Measurements from ENCODE around the gene RUNX3. TPM values are rescaled to one million over a fixed set of nuclear protein-coding genes. Genes with fewer than 3 reads are reported as not detected.

RUNX3 gene
- total RNA-seq, 2 donors from 2014 or later: 0.24 to 0.31 TPM

GRCh38 chr1:24890887-24891286 lies 39.2 kb downstream of the RUNX3 start:
- H3K27ac Mint-ChIP-seq: no peak overlapping the region
- H3K36me3 Mint-ChIP-seq (ENCODE audit: low read depth): peaks cover 2% of the 10 kb centered on the region
- no peak for TF ChIP-seq CTCF (conservative IDR thresholded peaks at IDR 0.05)
- H3K27me3 ChIP-seq (ENCODE audit: control insufficient read depth, insufficient read depth, low read length, poor library complexity, severe bottlenecking): no peaks in the 10 kb centered on the region
- H3K4me3 ChIP-seq (ENCODE audit: low read length): no peak overlapping the region
- no peaks in the 10 kb centered on the region for H3K4me1 ChIP-seq (ENCODE audit: control insufficient read depth, insufficient read depth, low read length)
- peaks cover 9% of the 10 kb centered on the region for H3K27me3 Mint-ChIP-seq (ENCODE audit: insufficient read depth)
- H3K4me1 Mint-ChIP-seq: no peaks in the 10 kb centered on the region
- H3K36me3 ChIP-seq (ENCODE audit: control insufficient read depth, insufficient read depth, low read length): no peaks in the 10 kb centered on the region
- WGBS, 2 experiments (ENCODE audit: insufficient coverage in 1 of 2, insufficient read length in 1 of 2): 81 to 84% methylated on average over 2 of the region's 2 CpGs
- no peak overlapping the region for H3K4me3 Mint-ChIP-seq
- peaks cover 17% of the 10 kb centered on the region for H3K9me3 ChIP-seq (ENCODE audit: control insufficient read depth, low read length)
- no peak overlapping the region for H3K9ac ChIP-seq (ENCODE audit: extremely low read depth, low read length, poor library complexity, severe bottlenecking)
- H3K27ac ChIP-seq (ENCODE audit: low read depth, low read length): no peak overlapping the region
- DNase-seq: no peak
- H3K9me3 Mint-ChIP-seq: peaks cover 39% of the 10 kb centered on the region

DNA sequence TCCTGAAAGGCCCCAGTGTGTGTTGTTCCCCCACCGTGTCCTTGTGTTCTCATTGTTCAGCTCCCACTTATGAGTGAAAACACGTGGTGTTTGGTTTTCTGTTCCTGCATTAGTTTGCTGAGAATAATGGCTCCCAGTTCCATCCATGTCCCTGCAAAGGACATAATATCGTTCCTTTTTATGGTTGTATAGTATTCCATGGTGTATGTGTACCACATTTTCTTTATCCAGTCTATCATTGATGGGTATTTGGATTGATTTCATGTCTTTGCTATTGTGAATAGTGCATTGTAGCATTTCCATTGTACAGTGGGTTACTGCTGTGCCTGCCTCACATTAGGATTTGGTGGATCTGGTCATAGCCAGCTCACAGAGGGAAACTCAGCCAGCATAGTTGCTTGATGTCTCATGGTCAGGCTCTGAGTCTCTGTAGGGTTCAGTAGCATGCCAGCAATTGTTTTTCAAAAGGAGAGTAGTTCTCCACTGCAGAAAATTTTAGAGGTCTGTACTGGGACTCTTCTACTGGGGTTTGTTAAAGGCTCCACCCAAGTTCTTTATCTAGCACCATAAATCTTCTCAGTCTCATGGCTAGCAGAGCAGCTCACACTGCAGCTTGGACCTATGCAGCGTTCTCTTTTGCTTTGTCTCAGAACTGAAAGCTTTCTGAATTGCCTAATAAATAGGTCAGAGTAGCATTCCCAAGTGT lies 41.0 kb downstream of the RUNX3 start:
- H3K9me3 Mint-ChIP-seq: peaks cover 43% of the 10 kb centered on the region
- Histone ChIP-seq H3K4me1 (ENCODE audit: control insufficient read depth, insufficient read depth, low read length) (no peaks in the 10 kb centered on the region), H3K9me3 (ENCODE audit: control insufficient read depth, low read length) (peaks cover 17% of the 10 kb centered on the region), H3K9ac (ENCODE audit: extremely low read depth, low read length, poor library complexity, severe bottlenecking) (no peak overlapping the region), H3K36me3 (ENCODE audit: control insufficient read depth, insufficient read depth, low read length) (no peaks in the 10 kb centered on the region), H3K4me3 (ENCODE audit: low read length) (no peak overlapping the region), H3K27ac (ENCODE audit: low read depth, low read length) (no peak overlapping the region), H3K27me3 (ENCODE audit: control insufficient read depth, insufficient read depth, low read length, poor library complexity, severe bottlenecking) (no peaks in the 10 kb centered on the region)
- H3K27ac Mint-ChIP-seq: no peak overlapping the region
- peaks cover 13% of the 10 kb centered on the region for H3K27me3 Mint-ChIP-seq (ENCODE audit: insufficient read depth)
- WGBS, 2 experiments (ENCODE audit: insufficient coverage in 1 of 2, insufficient read length in 1 of 2): 82 to 85% methylated on average over 3 of the region's 4 CpGs
- no peak overlapping the region for H3K4me3 Mint-ChIP-seq
- DNase-seq: no peak
- H3K36me3 Mint-ChIP-seq (ENCODE audit: low read depth): peaks cover 2% of the 10 kb centered on the region
- H3K4me1 Mint-ChIP-seq: no peaks in the 10 kb centered on the region
- no peak for TF ChIP-seq CTCF (conservative IDR thresholded peaks at IDR 0.05)

DNA sequence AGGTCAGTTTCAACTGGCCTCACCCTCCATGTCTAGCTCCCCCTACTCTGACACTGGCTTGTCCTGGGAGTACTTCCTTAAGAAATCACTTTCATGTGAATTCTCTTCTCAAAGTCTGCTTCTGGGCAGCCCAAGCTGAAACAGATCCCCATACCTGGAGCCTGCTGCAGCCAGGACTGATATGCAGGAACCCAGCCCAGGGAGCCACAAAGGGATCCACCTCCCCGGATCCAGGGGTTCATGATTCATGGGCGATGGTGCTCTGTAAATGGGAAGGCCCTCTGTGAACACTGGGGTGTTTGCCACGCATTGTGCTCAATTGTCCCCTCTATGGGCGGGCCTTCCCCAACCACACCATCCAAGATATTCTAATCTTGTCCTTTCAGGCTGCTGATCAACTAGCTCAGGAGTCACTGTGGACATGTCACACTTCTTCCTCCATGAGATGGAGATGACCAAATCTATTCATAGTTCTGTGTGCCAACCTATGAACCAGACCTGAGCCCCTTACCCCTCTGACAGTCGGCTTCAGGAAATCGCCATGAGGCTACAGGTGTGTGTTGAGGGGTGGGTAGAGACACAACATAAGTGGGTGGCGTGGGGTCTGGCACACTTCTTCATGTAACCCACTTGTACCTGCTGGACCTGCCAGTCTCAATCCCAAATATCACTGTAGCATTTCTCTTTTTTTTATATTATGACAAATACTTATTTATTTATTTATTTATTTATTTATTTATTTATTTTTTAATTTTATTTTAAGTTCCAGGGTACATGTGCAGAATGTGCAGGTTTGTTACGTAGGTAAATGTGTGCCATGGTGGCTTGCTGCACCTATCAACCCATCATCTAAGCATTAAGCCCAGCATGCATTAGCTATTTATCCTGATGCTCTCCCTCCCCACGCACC lies 41.8 kb downstream of the RUNX3 start:
- Mint-ChIP-seq H3K36me3 (ENCODE audit: low read depth) (peaks cover 2% of the 10 kb centered on the region), H3K27me3 (ENCODE audit: insufficient read depth) (peaks cover 13% of the 10 kb centered on the region), H3K27ac (no peak overlapping the region), H3K9me3 (peaks cover 45% of the 10 kb centered on the region), H3K4me1 (no peaks in the 10 kb centered on the region), H3K4me3 (no peak overlapping the region)
- no peak for TF ChIP-seq CTCF (conservative IDR thresholded peaks at IDR 0.05)
- H3K36me3 ChIP-seq (ENCODE audit: control insufficient read depth, insufficient read depth, low read length): no peaks in the 10 kb centered on the region
- 92 to 94% methylated on average over 4 to 9 of the region's 9 CpGs for WGBS, 2 experiments (ENCODE audit: insufficient coverage in 1 of 2, insufficient read length in 1 of 2)
- H3K9me3 ChIP-seq (ENCODE audit: control insufficient read depth, low read length): peaks cover 19% of the 10 kb centered on the region
- no peak overlapping the region for H3K27ac ChIP-seq (ENCODE audit: low read depth, low read length)
- H3K27me3 ChIP-seq (ENCODE audit: control insufficient read depth, insufficient read depth, low read length, poor library complexity, severe bottlenecking): no peaks in the 10 kb centered on the region
- no peak for DNase-seq
- no peak overlapping the region for H3K4me3 ChIP-seq (ENCODE audit: low read length)
- no peaks in the 10 kb centered on the region for H3K4me1 ChIP-seq (ENCODE audit: control insufficient read depth, insufficient read depth, low read length)
- no peak overlapping the region for H3K9ac ChIP-seq (ENCODE audit: extremely low read depth, low read length, poor library complexity, severe bottlenecking)

Measured in endodermal cell (in vitro differentiated cells).